ENCODE data around the gene PAK6.

Gene PAK6

GRCh38 chr15:40310993-40311392 is 72.1 kb downstream of the PAK6 start:
- no peak for DNase-seq (ENCODE audit: low read depth)
- no peak overlapping the region for H3K4me3 ChIP-seq (ENCODE audit: control insufficient read depth, low read depth, low read length)
- no peak for TF ChIP-seq CTCF (IDR thresholded peaks at IDR 0.05; ENCODE audit: control insufficient read depth, insufficient read depth, low read depth, low read length, missing control alignments)

- no peak for DNase-seq (ENCODE audit: low read depth)
- H3K4me3 ChIP-seq (ENCODE audit: control insufficient read depth, low read depth, low read length) = no peak overlapping the region
- TF ChIP-seq CTCF (IDR thresholded peaks at IDR 0.05; ENCODE audit: control insufficient read depth, insufficient read depth, low read depth, low read length, missing control alignments) = no peak
These were observed 73.7 kb downstream of the PAK6 start for GRCh38 chr15:40312370-40313158.

- no peak overlapping the region for H3K4me3 ChIP-seq (ENCODE audit: control insufficient read depth, low read depth, low read length)
- TF ChIP-seq CTCF (IDR thresholded peaks at IDR 0.05; ENCODE audit: control insufficient read depth, insufficient read depth, low read depth, low read length, missing control alignments) = no peak
- DNase-seq (ENCODE audit: low read depth) = no peak
These were observed 74.9 kb downstream of the PAK6 start for GRCh38 chr15:40313531-40314398.

- DNase-seq (ENCODE audit: low read depth) = no peak
- TF ChIP-seq CTCF (IDR thresholded peaks at IDR 0.05; ENCODE audit: control insufficient read depth, insufficient read depth, low read depth, low read length, missing control alignments) = no peak
- no peak overlapping the region for H3K4me3 ChIP-seq (ENCODE audit: control insufficient read depth, low read depth, low read length)
These were observed 75.9 kb downstream of the PAK6 start for GRCh38 chr15:40314723-40315276.

- no peak for DNase-seq (ENCODE audit: low read depth)
- TF ChIP-seq CTCF (IDR thresholded peaks at IDR 0.05; ENCODE audit: control insufficient read depth, insufficient read depth, low read depth, low read length, missing control alignments) = no peak
- no peak overlapping the region for H3K4me3 ChIP-seq (ENCODE audit: control insufficient read depth, low read depth, low read length)
These were observed 78.1 kb downstream of the PAK6 start for GRCh38 chr15:40316931-40317330.

- no peak for DNase-seq (ENCODE audit: low read depth)
- TF ChIP-seq CTCF (IDR thresholded peaks at IDR 0.05; ENCODE audit: control insufficient read depth, insufficient read depth, low read depth, low read length, missing control alignments) = no peak
- no peak overlapping the region for H3K4me3 ChIP-seq (ENCODE audit: control insufficient read depth, low read depth, low read length)
These were observed 78.7 kb downstream of the PAK6 start for GRCh38 chr15:40317580-40317979.

Data from AG09309 (cell line).